Effector memory CD8-positive, alpha-beta T cell (primary cell): ENCODE results near the gene ZNF816.
"Not testable (repeated sequence)": the region's sequence is repeated elsewhere in the genome, so short reads cannot be mapped to it uniquely, and the experiment has no call there.

ENCODE experiments used
- ATAC-seq: fragments of 150-1000 bp; cut with Tn5 transposase; replicated peaks from 2 replicates; pipeline ENCODE4 v1.10.0; 2021; ENCODE audit warnings: mild to moderate bottlenecking, moderate library complexity
- DNase-seq, 3 experiments: peaks; one replicate each; pipeline ENCODE4 v3.0.0; 2021
- H3K27ac Mint-ChIP-seq, 2 donors: one replicate each; pipeline ENCODE4 v1.8.0; 2022; ENCODE audit warnings: mild to moderate bottlenecking in 2 of 2, mixed read lengths in 2 of 2, moderate library complexity in 2 of 2
- H3K27me3 Mint-ChIP-seq, 2 donors: one replicate each; pipeline ENCODE4 v1.8.0; 2022; ENCODE audit warnings: mixed read lengths in 2 of 2
- H3K36me3 Mint-ChIP-seq: one replicate; pipeline ENCODE4 v1.8.0; 2022; ENCODE audit warnings: mild to moderate bottlenecking, moderate library complexity, mixed read lengths; ENCODE audit not compliant: insufficient read depth
- H3K4me1 Mint-ChIP-seq, 2 donors: one replicate each; pipeline ENCODE4 v1.8.0; 2022; ENCODE audit warnings: low read depth in 2 of 2, mixed read lengths in 2 of 2
- H3K4me3 Mint-ChIP-seq, 2 donors: one replicate each; pipeline ENCODE4 v1.8.0; 2022; ENCODE audit warnings: mild to moderate bottlenecking in 2 of 2, mixed read lengths in 2 of 2, moderate library complexity in 2 of 2
- H3K9me3 Mint-ChIP-seq, 2 donors: one replicate each; pipeline ENCODE4 v1.8.0; 2022; ENCODE audit warnings: mixed read lengths in 2 of 2

ZNF816 gene

GRCh38 chr19:52991484-52991883, 28.8 kb upstream of the ZNF816 start:
- Mint-ChIP-seq H3K9me3 (peaks cover 4 to 9% of the 10 kb centered on the region in 2 donors), H3K27ac (peak overlapping the region in 1 of 2 donors; percentile 61), H3K4me3 (peak overlapping the region; percentile 67 to 71), H3K36me3 (peaks cover 18% of the 10 kb centered on the region), H3K4me1 (peaks cover 10% of the 10 kb centered on the region in 2 donors), H3K27me3 (no peaks in the 10 kb centered on the region)
- DNase-seq (no peak), ATAC-seq (no peak)

GRCh38 chr19:52990759-52991418, 28.2 kb upstream of the ZNF816 start:
- H3K36me3 Mint-ChIP-seq: peaks cover 18% of the 10 kb centered on the region
- no peak for ATAC-seq
- H3K4me3 Mint-ChIP-seq: no peak overlapping the region
- no peaks in the 10 kb centered on the region for H3K27me3 Mint-ChIP-seq
- peaks cover 10% of the 10 kb centered on the region in 2 donors for H3K4me1 Mint-ChIP-seq
- DNase-seq: no peak
- no peak overlapping the region for H3K27ac Mint-ChIP-seq
- H3K9me3 Mint-ChIP-seq: peaks cover 4 to 9% of the 10 kb centered on the region in 2 donors

DNA sequence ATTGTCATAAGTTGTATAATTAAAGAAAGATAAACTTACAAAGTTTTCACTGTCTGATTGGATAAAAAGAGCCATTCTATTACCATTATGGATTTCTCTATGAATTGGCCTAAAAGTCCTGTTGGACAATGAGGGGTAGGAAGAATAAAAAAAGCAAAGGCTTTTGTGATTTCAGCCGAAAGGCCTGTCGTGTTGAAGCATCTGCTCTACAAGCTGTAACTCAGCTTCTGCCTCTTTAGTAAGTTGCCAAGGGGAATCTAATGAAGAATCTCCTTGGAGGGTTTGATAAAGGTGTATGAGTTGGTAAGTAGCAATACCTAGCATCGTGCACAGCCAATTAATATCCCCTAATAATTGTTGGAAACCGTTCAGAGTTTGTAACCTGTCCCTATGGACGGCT, 25.8 kb upstream of the ZNF816 start:
- ATAC-seq (no peak), DNase-seq (no peak)
- Mint-ChIP-seq H3K9me3 (peaks cover 9 to 10% of the 10 kb centered on the region in 2 donors), H3K36me3 (peaks cover 18% of the 10 kb centered on the region), H3K27me3 (no peaks in the 10 kb centered on the region), H3K4me3 (no peak overlapping the region), H3K4me1 (peaks cover 9 to 10% of the 10 kb centered on the region in 2 donors), H3K27ac (no peak overlapping the region)

GRCh38 chr19:52987221-52987620, 24.5 kb upstream of the ZNF816 start:
- H3K4me1 Mint-ChIP-seq: peaks cover 4 to 5% of the 10 kb centered on the region in 2 donors
- H3K4me3 Mint-ChIP-seq: no peak overlapping the region
- H3K9me3 Mint-ChIP-seq: peaks cover 9 to 10% of the 10 kb centered on the region in 2 donors
- H3K27me3 Mint-ChIP-seq: no peaks in the 10 kb centered on the region
- no peak for DNase-seq
- H3K27ac Mint-ChIP-seq: no peak overlapping the region
- peaks cover 14% of the 10 kb centered on the region for H3K36me3 Mint-ChIP-seq
- ATAC-seq: no peak

- not testable (repeated sequence) for H3K27ac Mint-ChIP-seq
Measured at GRCh38 chr19:52983167-52983566, 20.5 kb upstream of the ZNF816 start.

GRCh38 chr19:52981329-52981728, 18.6 kb upstream of the ZNF816 start:
- H3K27me3 Mint-ChIP-seq: no peaks in the 10 kb centered on the region
- peaks cover 0 to 5% of the 10 kb centered on the region in 2 donors for H3K9me3 Mint-ChIP-seq
- no peak overlapping the region for H3K4me3 Mint-ChIP-seq
- ATAC-seq (no peak), DNase-seq (no peak)
- H3K4me1 Mint-ChIP-seq: no peaks in the 10 kb centered on the region
- no peaks in the 10 kb centered on the region for H3K36me3 Mint-ChIP-seq
- no peak overlapping the region for H3K27ac Mint-ChIP-seq

More at GRCh38 chr19:52983167-52983566, 20.5 kb upstream of the ZNF816 start:
- not testable (repeated sequence) for H3K36me3 Mint-ChIP-seq, ATAC-seq, H3K4me3 Mint-ChIP-seq, H3K9me3 Mint-ChIP-seq, H3K27me3 Mint-ChIP-seq, DNase-seq, H3K4me1 Mint-ChIP-seq

DNA sequence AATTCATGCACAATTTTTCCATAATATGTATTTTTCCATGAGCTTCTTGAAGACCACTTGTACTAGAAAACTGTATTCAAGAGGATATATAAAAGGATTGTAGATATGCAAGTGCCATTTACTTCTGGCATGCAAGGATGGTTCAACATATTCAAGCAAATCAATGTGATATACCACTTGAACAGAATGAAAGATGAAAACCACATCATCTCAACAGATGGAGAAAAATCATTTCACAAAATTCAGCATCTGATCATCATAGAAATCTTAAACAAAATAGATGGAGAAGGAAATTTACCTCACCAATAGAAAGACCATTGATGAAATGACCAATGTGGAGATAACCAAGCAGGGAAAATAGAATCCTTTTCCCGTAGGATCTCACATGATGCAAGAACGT, 5.1 kb upstream of the ZNF816 start:
- Mint-ChIP-seq H3K9me3 (peaks cover 0 to 9% of the 10 kb centered on the region in 2 donors), H3K4me3 (no peak overlapping the region), H3K36me3 (peaks cover 7% of the 10 kb centered on the region), H3K27ac (no peak overlapping the region), H3K4me1 (peaks cover 5 to 10% of the 10 kb centered on the region in 2 donors), H3K27me3 (no peaks in the 10 kb centered on the region)
- DNase-seq: no peak
- no peak for ATAC-seq

DNA sequence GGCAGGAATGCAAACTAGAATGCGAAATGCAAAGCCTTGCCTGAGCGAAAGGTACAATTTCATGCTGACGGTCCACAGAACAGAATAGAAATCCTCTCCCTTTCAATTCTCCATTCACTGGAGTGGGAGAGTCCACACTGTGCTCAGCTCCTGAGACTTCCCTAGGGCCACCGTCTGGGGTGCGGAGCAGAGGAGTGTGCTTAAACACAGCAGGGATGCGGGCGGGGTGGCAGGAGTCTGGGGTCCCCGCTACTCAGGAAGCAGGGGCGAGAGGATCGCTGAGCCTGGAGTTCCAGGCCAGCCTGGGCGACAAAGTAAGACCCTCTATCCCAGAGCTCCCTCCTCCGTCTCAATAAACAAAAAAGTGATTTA, 552 bp upstream of the ZNF816 start:
- peak overlapping the region; percentile 88 to 95 for H3K4me3 Mint-ChIP-seq
- ATAC-seq (peak; percentile 4), DNase-seq (no peak)
- peak overlapping the region; percentile 89 to 95 for H3K27ac Mint-ChIP-seq
- H3K9me3 Mint-ChIP-seq: peaks cover 0 to 2% of the 10 kb centered on the region in 2 donors
- peaks cover 17 to 21% of the 10 kb centered on the region in 2 donors for H3K4me1 Mint-ChIP-seq
- H3K36me3 Mint-ChIP-seq: peaks cover 13% of the 10 kb centered on the region
- H3K27me3 Mint-ChIP-seq: no peaks in the 10 kb centered on the region

DNA sequence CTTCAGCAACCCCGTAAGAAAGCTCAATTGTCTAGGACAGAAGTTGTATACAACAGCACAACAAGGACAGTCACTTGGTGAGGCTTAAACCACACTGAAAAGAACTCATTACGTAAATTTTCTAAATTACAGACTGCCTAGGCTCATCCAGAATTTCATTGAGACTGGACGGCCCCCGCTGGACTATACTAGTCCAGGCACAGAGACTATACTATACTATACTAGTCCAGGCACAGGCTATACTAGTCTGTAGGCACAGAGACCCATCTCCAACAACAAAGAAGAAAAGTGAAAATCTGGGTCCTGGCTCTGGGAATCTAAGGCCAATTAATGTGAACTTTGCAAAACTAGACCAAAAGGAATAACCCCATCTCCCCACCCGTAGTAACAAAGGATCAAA, 700 bp downstream of the ZNF816 start:
- DNase-seq (no peak), ATAC-seq (no peak)
- peaks cover 16% of the 10 kb centered on the region for H3K36me3 Mint-ChIP-seq
- peak overlapping the region; percentile 88 to 95 for H3K4me3 Mint-ChIP-seq
- H3K27me3 Mint-ChIP-seq: no peaks in the 10 kb centered on the region
- peaks cover 0 to 1% of the 10 kb centered on the region in 2 donors for H3K9me3 Mint-ChIP-seq
- H3K27ac Mint-ChIP-seq: peak overlapping the region; percentile 89 to 95
- H3K4me1 Mint-ChIP-seq: peaks cover 17 to 21% of the 10 kb centered on the region in 2 donors

GRCh38 chr19:52959613-52960295, 2.9 kb downstream of the ZNF816 start:
- Mint-ChIP-seq H3K9me3 (peaks cover 13 to 15% of the 10 kb centered on the region in 2 donors), H3K36me3 (peaks cover 38% of the 10 kb centered on the region), H3K4me1 (peaks cover 20 to 21% of the 10 kb centered on the region in 2 donors), H3K4me3 (no peak overlapping the region), H3K27ac (no peak overlapping the region), H3K27me3 (no peaks in the 10 kb centered on the region)
- ATAC-seq: no peak
- DNase-seq: no peak

DNA sequence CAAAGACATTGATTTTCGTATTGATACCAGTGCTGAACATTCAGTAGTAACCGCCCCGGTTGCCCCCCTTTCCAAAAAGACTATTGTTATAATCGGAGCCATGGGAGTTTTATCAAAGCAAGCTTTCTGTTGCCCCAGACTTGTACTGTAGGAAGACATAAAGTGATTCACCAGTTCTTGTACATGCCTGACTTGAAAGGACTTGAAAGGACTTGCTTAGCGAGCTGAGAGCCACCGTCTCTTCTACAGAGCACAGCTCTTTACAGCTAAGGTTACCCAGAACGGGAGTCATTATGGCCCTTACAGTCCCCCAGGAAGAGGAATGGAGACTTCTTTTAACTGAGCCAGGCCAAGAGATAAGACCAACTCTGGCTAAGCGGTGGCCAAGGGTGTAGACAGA, 5.1 kb downstream of the ZNF816 start:
- peaks cover 13 to 17% of the 10 kb centered on the region in 2 donors for H3K9me3 Mint-ChIP-seq
- no peak overlapping the region for H3K4me3 Mint-ChIP-seq
- peaks cover 51% of the 10 kb centered on the region for H3K36me3 Mint-ChIP-seq

GRCh38 chr19:52956917-52957316, 5.8 kb downstream of the ZNF816 start:
- ATAC-seq (no peak), DNase-seq (no peak)
- Mint-ChIP-seq H3K4me3 (no peak overlapping the region), H3K9me3 (peaks cover 13 to 23% of the 10 kb centered on the region in 2 donors), H3K27ac (no peak overlapping the region), H3K4me1 (peaks cover 6 to 11% of the 10 kb centered on the region in 2 donors), H3K27me3 (no peaks in the 10 kb centered on the region), H3K36me3 (peaks cover 51% of the 10 kb centered on the region)

More for the DNA sequence above, 5.1 kb downstream of the ZNF816 start:
- DNase-seq: no peak
- Mint-ChIP-seq H3K27ac (no peak overlapping the region), H3K27me3 (no peaks in the 10 kb centered on the region), H3K4me1 (peaks cover 11 to 15% of the 10 kb centered on the region in 2 donors)
- no peak for ATAC-seq

GRCh38 chr19:52949422-52949821, 13.3 kb downstream of the ZNF816 start:
- Mint-ChIP-seq H3K36me3 (peaks cover 37% of the 10 kb centered on the region), H3K27ac (no peak overlapping the region), H3K4me1 (no peaks in the 10 kb centered on the region), H3K9me3 (peaks cover 17 to 21% of the 10 kb centered on the region in 2 donors), H3K27me3 (no peaks in the 10 kb centered on the region), H3K4me3 (no peak overlapping the region)
- ATAC-seq (no peak), DNase-seq (no peak)
